GM18519 (cell line): ENCODE data around the gene KLHDC3.
A peak's percentile ranks its signal among the peaks of the same experiment; 100 is the strongest.
"Not testable (repeated sequence)": the region's sequence is repeated elsewhere in the genome, so short reads cannot be mapped to it uniquely, and the experiment has no call there.

Experiments used
- ATAC-seq: cut with Tn5 transposase; IDR thresholded peaks from one replicate; pipeline ENCODE4 v1.9.1; 2021; ENCODE audit warnings: mild to moderate bottlenecking, moderate library complexity; ENCODE audit not compliant: unreplicated experiment, low FRiP score

The KLHDC3 gene

GRCh38 chr6:43021270-43022047 lies 7.4 kb downstream of the KLHDC3 start, which contains the start of gene RRP36:
RRP36 (plus strand) TSS chr6:43021623; CDS start chr6:43021655, 32 bp downstream.
- peak; percentile 44 for ATAC-seq

GRCh38 chr6:43024436-43024835 lies 10.4 kb downstream of the KLHDC3 start:
- no peak for ATAC-seq

DNA sequence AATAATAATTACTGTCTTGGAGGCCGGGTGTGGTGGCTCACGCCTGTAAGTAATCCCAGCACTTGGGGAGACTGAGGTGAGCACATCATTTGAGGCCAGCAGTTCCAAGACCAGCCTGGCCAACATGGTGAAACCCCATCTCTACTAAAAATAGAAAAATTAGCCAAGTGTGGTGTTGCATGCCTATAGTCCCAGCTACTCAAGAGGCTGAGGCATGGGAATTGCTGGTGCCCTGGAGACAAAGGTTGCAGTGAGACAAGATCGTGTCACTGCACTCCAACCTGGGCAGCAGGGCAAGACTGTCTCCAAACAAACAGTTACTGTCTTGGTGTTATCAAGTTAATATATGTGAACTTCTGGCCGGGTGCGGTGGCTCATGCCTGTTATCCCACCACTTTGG lies 12.3 kb downstream of the KLHDC3 start:
- ATAC-seq: no peak

DNA sequence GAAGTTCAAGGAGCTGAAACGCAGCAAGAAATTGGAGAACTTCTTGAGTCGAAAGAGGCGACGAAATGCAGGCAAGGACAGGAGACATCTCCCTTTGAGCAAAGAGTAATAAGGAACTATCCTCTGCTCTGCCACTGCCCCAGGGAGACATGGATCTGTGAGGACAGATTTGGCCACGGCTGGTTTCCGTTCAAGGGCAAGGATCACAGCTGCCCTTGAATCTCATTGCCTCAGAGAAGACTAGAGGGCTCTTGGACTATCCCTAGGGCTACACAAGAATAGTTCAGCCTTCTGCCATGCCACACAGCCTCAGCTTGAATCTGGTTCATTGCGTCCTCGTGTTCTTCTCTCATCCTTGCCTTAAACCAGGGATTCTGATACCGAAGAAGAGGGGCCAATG lies 15.1 kb downstream of the KLHDC3 start:
- no peak for ATAC-seq

DNA sequence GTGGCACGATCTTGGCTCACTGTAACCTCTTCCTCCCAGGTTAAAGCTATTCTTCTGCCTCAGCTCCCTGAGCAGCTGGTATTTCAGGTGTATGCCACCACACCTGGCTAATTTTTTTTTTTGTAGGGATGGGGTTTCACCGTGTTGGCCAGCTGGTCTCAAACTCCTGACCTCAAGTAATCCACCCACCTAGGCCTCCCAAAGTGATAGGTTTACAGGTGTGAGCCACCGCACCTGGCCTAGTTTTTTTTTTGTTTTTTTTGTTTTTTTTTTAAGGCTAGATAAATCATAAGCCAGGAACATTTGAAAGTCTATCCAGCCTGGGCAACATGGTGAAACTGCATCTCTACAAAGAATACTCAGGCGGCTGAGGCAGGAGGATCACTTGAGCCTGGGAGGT lies 18.3 kb downstream of the KLHDC3 start:
- no peak for ATAC-seq

GRCh38 chr6:43033496-43034189 lies 19.6 kb downstream of the KLHDC3 start:
- no peak for ATAC-seq

GRCh38 chr6:43034190-43034525 lies 20.1 kb downstream of the KLHDC3 start:
- ATAC-seq: no peak

GRCh38 chr6:43035495-43036194 lies 21.6 kb downstream of the KLHDC3 start:
- no peak for ATAC-seq

- ATAC-seq: no peak
Measured at GRCh38 chr6:43036712-43037111, 22.7 kb downstream of the KLHDC3 start.

GRCh38 chr6:43037197-43037596 lies 23.1 kb downstream of the KLHDC3 start:
- ATAC-seq: no peak

- ATAC-seq: no peak
Measured at GRCh38 chr6:43037706-43038105, 23.7 kb downstream of the KLHDC3 start.

GRCh38 chr6:43038727-43039126 lies 24.7 kb downstream of the KLHDC3 start:
- no peak for ATAC-seq

DNA sequence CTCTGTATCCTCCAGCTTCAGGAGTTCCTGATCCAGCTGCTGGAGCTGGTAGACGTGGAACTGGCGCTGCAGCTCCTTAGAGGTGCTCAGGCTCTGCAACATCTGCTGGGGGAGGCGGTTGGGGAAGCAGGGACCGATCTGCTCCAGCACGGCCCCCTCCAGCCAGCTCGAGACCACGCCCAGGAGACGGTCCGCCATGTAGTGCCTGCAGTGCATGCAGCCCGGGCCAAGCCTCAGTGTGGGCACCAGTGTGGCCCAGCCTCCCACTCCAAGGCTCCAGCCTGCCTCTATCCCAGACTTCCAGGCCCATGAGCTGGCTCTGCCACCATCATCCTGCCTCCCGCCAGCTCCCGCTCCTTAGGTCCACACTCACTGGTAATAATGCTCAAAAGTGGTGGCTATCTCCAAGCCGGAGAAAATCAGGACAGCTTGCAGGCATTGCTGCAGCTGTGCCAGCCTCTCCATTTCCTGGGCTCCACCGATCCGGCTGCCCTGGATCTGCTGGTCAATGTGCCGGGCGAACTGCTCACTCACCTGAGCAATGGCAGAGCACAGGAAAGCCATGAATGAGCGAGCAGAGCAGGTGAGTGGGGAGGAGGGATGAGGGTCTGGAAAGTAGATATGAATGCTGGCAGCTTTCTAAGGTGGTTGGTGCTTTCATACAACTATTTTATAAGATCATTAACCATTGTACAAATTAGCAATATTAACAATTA lies 26.7 kb downstream of the KLHDC3 start:
- ATAC-seq: no peak

DNA sequence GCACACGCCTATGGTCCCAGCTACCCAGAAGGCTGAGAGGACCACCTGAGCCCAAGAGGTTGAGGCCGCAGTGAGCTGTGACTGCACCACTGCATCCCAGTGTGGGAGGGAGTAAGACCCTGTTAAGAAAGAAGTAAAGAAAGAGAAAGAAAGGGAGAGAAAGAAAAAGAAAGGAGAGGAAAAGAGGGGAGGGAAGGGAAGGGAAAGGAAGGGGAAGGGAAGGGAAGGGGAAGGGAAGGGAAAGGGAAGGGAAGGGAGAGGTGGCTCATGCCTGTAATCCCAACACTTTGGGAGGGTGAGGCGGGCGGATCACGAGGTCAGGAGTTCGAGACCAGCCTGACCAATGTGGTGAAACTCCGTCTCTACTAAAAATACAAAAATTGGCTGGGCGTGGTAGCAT lies 27.4 kb downstream of the KLHDC3 start:
- not testable (repeated sequence) for ATAC-seq

DNA sequence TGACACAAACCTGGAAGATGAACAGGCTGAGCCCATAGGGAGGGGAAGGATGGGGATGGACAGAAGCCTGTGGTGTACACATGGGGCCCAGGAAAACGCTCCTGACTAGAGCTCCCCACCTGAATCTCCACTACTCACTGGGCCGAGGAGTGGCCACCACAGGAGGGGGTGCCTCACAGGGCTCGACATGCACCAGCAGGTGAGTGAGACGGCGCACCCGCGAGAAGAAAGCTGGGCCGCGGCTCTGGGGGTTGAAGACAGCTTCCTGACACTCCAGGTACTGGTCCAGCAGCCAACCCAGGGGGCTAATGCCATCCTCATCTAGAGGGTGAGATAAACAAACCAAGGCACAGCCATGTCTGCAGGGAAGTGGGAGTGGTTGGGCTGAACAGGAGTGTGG lies 29.3 kb downstream of the KLHDC3 start:
- no peak for ATAC-seq

DNA sequence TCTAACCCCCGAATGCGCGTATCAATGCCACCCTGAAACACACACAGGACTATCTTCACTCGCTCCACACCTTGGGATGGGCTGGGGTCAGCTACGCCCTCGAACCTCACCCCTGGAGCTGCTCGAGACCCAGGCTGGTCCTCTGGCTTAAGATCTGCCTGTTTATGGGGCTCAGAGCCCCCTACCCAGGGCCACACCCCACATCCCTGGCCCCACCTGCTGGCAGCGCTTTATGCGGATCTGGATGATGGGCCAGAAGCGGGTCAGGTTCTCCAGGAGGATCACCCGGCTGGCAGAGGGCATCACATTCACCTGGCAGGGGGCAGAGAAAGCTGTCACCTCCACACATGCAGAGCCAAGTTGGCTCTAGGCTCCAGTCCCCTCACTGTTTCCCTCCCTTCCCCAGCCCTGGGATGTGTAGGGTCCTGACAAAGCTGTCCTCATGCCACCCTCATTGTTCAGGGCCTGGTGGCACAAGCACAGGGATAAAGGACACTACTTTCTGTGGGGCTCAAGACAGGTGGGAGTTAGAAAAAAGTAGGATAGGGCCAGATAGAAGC lies 31.4 kb downstream of the KLHDC3 start:
- ATAC-seq: no peak

DNA sequence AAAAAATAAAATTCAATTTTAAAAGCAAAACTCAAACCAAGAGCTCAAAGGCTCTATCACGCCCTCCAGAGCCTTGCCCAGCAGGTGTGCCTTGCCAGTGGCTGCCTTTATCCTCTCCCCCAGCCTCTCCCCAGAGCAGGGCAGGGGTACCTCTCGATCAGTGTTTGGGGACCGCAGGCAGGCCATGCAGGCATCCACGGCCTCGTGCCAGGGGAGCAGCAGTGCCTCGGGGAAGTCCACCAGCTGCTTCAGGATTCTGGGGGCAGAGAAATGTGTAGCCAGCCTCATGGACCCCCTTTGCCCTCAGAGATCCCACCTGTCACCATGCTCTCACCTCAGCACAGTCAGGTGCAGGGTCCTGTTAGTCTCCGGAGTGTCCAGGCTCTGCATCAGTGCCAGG lies 33.9 kb downstream of the KLHDC3 start:
- ATAC-seq: no peak

GRCh38 chr6:43050981-43051380 lies 36.9 kb downstream of the KLHDC3 start:
- ATAC-seq: no peak

- no peak for ATAC-seq
Measured at GRCh38 chr6:43052225-43052841, 38.3 kb downstream of the KLHDC3 start.
